ENCODE results near the gene FRMD4B. TPM values are rescaled to one million over a fixed set of nuclear protein-coding genes. Genes with fewer than 3 reads are reported as not detected.

The FRMD4B gene
- polyA plus RNA-seq, 3 donors, result 13.2 to 21.0 (median 19.6) TPM

DNA sequence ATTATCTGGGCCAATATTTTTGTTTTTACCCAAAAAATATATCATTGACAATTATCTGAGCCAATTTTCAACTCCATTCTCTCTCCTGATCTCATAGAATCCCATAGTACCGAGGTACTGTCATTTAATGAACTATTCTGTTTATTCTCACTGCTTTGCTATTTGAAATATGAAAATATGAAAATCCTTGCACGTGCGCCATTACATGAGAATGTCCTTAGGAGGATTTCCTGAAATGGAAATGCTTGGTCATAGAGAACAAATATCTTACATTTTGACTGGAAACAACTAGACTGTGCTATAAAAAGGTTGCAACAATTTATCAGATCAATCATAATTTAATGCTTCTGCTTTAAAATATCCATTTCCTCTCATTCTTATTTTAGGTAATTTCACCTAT lies 18.3 kb downstream of the FRMD4B start:
- no peak overlapping the region for H3K9ac ChIP-seq (ENCODE audit: insufficient read depth, low read length, poor library complexity, severe bottlenecking)
- no peaks in the 10 kb centered on the region for H3K36me3 ChIP-seq (replicated peaks in 1 of 2; ENCODE audit: control insufficient read depth in 1 of 2, insufficient read depth in 2 of 2, low read length in 2 of 2)
- no peak overlapping the region for H2AFZ ChIP-seq (ENCODE audit: insufficient read depth, low read depth, low read length, poor library complexity, severe bottlenecking)
- Mint-ChIP-seq H3K9me3 (peaks cover 0 to 2% (median 0%) of the 10 kb centered on the region in 7 donors), H3K36me3 (peaks cover 7 to 13% of the 10 kb centered on the region in 2 donors), H3K27ac (no peak overlapping the region), H3K4me1 (peaks cover 46% of the 10 kb centered on the region), H3K4me3 (no peak overlapping the region), H3K27me3 (ENCODE audit: low read depth in 3 of 3) (peaks cover 0 to 4% (median 1%) of the 10 kb centered on the region in 3 donors)
- peaks cover 22 to 30% of the 10 kb centered on the region in 2 donors for H3K4me1 ChIP-seq (ENCODE audit: control insufficient read depth in 1 of 2, insufficient read depth in 2 of 2, low read length in 2 of 2)
- no peaks in the 10 kb centered on the region for H4K20me1 ChIP-seq (ENCODE audit: insufficient read depth, low read length)
- no peak for DNase-seq
- intact Hi-C loops (cut with micrococcal nuclease), result no loop called here
- H3K27ac ChIP-seq (ENCODE audit: low read depth in 1 of 2, low read length in 2 of 2), result no peak overlapping the region
- TF ChIP-seq, protein P1, sequence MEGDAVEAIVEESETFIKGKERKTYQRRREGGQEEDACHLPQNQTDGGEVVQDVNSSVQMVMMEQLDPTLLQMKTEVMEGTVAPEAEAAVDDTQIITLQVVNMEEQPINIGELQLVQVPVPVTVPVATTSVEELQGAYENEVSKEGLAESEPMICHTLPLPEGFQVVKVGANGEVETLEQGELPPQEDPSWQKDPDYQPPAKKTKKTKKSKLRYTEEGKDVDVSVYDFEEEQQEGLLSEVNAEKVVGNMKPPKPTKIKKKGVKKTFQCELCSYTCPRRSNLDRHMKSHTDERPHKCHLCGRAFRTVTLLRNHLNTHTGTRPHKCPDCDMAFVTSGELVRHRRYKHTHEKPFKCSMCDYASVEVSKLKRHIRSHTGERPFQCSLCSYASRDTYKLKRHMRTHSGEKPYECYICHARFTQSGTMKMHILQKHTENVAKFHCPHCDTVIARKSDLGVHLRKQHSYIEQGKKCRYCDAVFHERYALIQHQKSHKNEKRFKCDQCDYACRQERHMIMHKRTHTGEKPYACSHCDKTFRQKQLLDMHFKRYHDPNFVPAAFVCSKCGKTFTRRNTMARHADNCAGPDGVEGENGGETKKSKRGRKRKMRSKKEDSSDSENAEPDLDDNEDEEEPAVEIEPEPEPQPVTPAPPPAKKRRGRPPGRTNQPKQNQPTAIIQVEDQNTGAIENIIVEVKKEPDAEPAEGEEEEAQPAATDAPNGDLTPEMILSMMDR (IDR thresholded peaks at IDR 0.05), result no peak
- H3K9me3 ChIP-seq (replicated peaks in 1 of 2; ENCODE audit: control insufficient read depth in 1 of 2, insufficient read depth in 1 of 2, low read length in 2 of 2), result no peaks in the 10 kb centered on the region
- H3K27me3 ChIP-seq (ENCODE audit: control insufficient read depth in 2 of 2, insufficient read depth in 2 of 2, low read length in 2 of 2), result no peaks in the 10 kb centered on the region
- H3K4me2 ChIP-seq (replicated peaks; ENCODE audit: extremely low read depth, low read length, poor library complexity, severe bottlenecking), result no peak overlapping the region
- no peaks in the 10 kb centered on the region for H3K79me2 ChIP-seq (ENCODE audit: insufficient read depth, low read length)
- no peak overlapping the region for H3K4me3 ChIP-seq (replicated peaks in 1 of 3; ENCODE audit: low read depth in 2 of 3, low read length in 3 of 3)
- no CpG with 5 or more reads among the region's 3 CpGs for WGBS (ENCODE audit: insufficient coverage)

- Histone ChIP-seq H3K27me3 (ENCODE audit: control insufficient read depth in 2 of 2, insufficient read depth in 2 of 2, low read length in 2 of 2) (no peaks in the 10 kb centered on the region), H2AFZ (ENCODE audit: insufficient read depth, low read depth, low read length, poor library complexity, severe bottlenecking) (no peak overlapping the region), H3K4me2 (replicated peaks; ENCODE audit: extremely low read depth, low read length, poor library complexity, severe bottlenecking) (no peak overlapping the region), H3K36me3 (replicated peaks in 1 of 2; ENCODE audit: control insufficient read depth in 1 of 2, insufficient read depth in 2 of 2, low read length in 2 of 2) (no peaks in the 10 kb centered on the region), H3K9ac (ENCODE audit: insufficient read depth, low read length, poor library complexity, severe bottlenecking) (no peak overlapping the region), H3K4me3 (replicated peaks in 1 of 3; ENCODE audit: low read depth in 2 of 3, low read length in 3 of 3) (no peak overlapping the region), H3K9me3 (replicated peaks in 1 of 2; ENCODE audit: control insufficient read depth in 1 of 2, insufficient read depth in 1 of 2, low read length in 2 of 2) (no peaks in the 10 kb centered on the region), H3K79me2 (ENCODE audit: insufficient read depth, low read length) (no peaks in the 10 kb centered on the region), H4K20me1 (ENCODE audit: insufficient read depth, low read length) (no peaks in the 10 kb centered on the region), H3K4me1 (ENCODE audit: control insufficient read depth in 1 of 2, insufficient read depth in 2 of 2, low read length in 2 of 2) (peaks cover 11 to 13% of the 10 kb centered on the region in 2 donors), H3K27ac (ENCODE audit: low read depth in 1 of 2, low read length in 2 of 2) (no peak overlapping the region)
- TF ChIP-seq, protein P1 (IDR thresholded peaks at IDR 0.05), result no peak
- intact Hi-C loops (cut with micrococcal nuclease), result no loop called here
- Mint-ChIP-seq H3K27ac (peak overlapping the region in 5 of 7 donors; percentile 26 to 60 (median 47)), H3K27me3 (ENCODE audit: low read depth in 3 of 3) (peaks cover 0 to 5% (median 0%) of the 10 kb centered on the region in 3 donors), H3K4me3 (no peak overlapping the region), H3K4me1 (peaks cover 22% of the 10 kb centered on the region), H3K36me3 (peaks cover 5 to 10% of the 10 kb centered on the region in 2 donors), H3K9me3 (peaks cover 0 to 6% (median 0%) of the 10 kb centered on the region in 7 donors)
- DNase-seq, result peak in 2 of 3 donors; percentile 29 to 61
- WGBS (ENCODE audit: insufficient coverage), result 100% methylated on average over 1 of the region's 5 CpGs
These were observed 21.5 kb downstream of the FRMD4B start for GRCh38 chr3:69364354-69364753.
